Activated CD4-positive, alpha-beta T cell treated with anti-CD3 and anti-CD28 coated beads, Interleukin-10, Interleukin-2, amounts not matched to agents 100 ng/mL and 50 ng/mL, durations not matched to agents 16 hours and 8 hours (primary cell): ENCODE data around the gene DUSP28.
"Not testable (repeated sequence)": the region's sequence is repeated elsewhere in the genome, so short reads cannot be mapped to it uniquely, and the experiment has no call there.

Source experiments
- DNase-seq: peaks from one replicate; pipeline ENCODE4 v3.0.0-alpha.2; 2020

Gene DUSP28, protein sequence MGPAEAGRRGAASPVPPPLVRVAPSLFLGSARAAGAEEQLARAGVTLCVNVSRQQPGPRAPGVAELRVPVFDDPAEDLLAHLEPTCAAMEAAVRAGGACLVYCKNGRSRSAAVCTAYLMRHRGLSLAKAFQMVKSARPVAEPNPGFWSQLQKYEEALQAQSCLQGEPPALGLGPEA

DNA sequence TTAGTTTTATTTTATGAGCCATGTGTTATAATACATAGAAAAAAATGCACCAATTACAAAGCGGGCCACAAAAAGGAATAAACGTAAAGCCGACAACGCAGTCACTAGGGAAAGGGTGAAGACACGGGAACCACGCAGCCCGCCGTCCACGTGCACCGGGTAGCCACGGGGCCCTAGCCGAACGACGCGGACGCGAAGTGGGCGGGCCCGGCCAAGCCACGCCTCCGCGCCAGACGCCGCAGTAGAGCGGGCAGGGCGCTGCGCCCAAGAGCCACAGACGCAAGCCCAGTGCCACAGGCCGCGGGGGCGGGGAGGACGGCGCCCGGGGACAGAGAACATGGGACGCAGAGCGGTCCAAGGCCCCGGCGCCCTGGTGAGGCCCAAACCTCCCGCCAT lies at the start of gene DUSP28:
Gene DUSP28 (plus strand): TSS at position 274 of the 396 bp plus-strand sequence. CDS start 328 bp downstream, outside the sequence.
- peak; percentile 95 for DNase-seq

DNA sequence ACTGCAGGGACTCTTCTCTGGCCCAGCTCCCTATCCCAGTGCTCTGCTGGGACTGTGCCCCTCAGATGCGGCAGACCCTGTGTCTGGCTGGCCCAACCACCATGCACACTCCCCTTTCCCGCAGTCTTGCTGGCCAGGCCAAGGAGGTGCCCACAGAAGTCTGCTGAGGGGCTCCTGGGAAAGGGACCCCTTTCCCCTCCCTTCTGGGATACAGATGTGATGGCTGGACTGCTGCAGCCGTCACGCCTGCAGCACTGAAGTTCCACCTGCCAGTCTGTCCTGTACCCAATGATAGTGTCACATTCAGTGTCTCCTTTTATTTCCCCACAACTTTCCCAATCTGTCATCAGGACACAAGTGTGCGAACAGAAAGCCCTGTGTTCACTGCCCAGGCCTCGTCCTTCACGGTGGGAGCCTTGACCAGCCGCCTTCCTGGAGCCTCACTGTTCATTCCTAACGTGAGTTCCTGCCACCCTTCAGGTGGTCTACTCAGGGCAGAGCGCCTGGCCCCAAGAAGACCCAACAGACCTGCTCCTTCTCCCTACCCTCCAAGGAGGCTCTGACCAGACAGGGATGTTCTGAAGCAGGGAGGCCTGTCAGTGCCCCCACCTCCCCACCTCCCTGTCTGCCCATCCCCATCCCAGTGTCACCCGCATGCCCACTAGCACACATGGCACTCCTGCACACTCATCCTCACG lies 49.5 kb upstream of the DUSP28 start:
- DNase-seq: no peak

DNA sequence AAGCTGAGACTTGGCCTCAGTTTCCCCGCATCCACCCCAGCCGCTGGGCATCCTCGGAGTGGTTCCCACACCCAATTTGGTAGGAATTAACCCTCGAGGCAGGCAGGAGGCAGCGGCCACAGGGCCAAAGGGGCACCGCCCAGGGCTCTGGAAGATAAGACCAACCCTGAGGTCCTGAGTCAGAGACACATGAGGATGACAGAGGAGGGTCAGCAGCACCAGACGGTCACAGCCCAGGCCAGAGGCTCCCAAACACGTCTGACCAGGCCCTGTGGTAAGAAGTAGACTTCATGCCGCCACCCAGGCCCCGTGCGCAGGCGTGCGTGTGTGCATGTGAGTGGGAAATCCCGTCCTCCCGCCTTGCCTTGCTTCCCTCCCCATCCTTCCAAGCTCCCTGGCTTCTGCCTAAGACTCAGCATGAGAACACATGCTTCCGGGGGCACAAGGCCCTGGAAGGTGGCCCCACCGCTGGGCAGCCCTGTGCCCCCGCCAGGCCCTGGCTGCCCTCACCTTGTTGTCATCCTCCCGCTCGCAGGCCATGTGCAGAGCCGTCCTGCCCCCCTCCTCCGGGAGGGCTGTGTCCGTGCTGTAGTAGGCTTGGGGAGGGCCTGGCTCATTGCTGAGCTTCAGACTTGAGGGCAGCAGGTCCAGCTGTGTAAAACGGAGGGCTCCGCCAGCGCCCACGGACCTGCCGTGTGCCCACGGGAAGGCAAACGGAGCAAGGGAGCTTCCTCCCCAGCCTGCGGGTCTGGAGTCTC lies 48.6 kb upstream of the DUSP28 start:
- DNase-seq: no peak

DNA sequence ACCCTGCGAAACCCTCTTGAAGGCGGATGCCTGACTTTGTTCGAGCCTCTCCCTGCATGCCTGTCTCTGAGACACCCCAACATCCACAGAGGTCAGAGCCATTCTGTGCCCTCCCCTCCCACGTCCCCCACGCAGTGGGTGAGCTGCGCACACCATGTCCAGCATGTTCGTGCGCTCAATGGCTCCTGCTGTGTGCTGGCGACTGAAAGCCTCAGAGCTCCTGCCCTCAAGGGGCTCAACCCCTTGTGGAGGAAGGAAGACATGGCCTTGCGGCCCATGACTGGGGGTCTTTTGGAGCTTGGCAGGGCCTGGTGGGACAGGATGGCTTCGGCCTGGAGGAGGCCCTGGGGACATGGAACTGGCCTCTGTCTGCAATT lies 48.1 kb upstream of the DUSP28 start:
- no peak for DNase-seq

DNA sequence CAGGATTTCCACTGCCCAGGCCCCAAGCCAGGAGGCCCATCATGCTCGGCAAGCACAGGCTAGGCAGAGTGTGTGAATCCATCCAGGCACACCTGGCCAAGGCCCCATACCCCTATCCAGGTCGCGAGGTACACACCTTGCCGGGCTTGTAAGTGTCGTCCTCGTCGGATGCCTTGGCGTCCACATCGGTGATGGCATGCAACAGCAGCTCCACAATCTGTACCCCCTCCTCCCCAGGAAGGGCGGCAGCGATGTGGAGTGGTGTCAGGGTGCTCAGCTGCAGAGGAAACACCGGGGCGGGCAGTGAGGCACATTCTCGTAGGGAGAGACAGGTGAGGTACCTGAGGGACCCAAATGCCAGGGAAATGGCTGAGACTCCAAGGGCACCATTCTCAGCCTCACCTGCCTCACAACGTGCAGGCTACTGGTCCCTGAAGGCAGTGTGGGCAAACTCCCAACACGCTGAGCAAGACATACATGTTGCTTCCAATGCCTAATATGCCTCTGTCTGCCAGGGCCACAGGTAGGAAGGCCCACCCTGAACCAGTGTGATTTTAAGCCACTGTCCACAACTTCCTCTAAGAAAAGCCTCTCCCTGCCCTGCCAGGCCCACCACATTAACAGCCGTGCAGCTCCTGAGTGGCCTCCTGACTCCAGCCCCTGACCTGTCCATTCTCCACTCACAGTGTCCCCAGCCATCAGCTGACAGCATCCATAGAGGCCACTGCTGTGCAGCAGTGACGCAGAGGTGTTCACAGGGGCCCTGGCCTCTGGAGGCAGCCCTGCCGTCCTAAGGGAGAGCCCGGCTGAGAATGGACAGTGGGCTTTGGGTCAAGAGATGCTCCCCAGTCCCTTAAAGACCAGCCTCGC lies 47.3 kb upstream of the DUSP28 start:
- no peak for DNase-seq

DNA sequence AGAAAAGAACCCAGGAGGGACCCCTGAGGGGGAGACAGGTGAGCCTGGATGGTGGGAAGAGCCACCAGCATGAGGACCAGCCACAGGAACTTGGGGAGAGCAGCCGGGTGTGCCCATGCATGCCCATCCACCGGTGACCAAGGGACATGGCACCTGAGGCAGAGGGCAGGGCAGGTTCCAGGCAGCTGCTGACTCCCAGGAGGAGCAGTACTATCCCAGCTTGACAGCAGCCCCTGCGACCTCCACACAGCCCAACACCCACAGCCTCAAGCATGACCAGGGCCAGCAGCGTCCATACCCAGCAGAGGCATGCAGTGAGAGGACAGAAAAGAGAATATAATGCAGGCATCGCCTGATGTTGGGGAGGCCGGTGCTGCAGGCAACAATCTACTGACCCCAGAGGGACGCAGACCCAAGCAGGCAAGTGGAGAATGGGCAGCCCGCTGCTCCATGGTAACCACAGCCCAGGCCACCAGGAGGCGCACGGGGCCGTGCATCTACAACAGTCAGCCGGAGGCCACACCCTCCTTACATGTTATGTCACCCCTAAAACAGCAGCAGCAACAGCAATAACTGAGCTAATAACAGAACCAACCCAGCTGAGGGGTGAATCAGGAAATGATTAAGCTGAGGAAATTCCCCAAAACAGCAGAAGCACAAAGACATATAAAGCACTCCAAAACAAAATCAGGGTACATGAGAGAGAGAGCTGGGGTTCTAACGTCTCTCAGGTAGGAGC lies 46.4 kb upstream of the DUSP28 start:
- peak; percentile 91 for DNase-seq

DNA sequence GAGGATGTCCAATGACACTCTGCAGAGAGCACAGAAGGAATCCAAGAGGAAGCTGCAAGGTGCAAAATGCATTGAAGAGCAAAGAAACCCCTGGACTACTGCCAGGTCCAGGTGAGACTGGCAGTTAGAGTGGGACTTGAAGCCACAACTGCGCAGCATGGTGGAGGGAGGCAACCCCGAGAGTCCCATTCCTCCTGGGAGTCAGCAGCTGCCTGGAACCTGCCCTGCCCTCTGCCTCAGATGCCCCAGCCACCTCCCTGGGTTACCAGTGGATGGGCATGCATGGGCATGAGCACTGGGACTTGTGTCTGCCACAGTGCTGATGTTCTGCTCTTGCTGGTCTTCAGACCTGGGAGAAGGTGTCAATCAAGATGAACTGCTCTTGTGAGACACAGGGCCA lies 45.5 kb upstream of the DUSP28 start:
- DNase-seq: no peak

DNA sequence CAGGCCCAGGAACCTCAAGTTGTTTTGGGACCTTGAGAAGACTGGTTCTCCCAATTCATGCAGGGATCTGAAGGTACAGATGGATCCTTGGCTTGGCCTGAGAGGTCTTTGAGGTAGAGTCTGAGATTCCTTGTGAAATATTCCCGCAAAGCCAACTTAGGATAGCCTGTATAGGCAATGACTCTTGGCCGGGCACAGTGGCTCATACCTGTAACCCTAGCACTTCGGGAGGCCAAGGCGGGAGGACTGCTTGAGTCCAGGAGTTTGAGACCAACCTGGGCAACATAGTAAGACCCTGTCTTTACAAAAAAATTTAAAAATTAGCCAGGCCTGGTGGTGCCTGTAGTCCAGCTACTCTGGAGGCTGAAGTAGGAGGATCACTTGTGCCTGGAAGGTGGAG lies 42.8 kb upstream of the DUSP28 start:
- no peak for DNase-seq

DNA sequence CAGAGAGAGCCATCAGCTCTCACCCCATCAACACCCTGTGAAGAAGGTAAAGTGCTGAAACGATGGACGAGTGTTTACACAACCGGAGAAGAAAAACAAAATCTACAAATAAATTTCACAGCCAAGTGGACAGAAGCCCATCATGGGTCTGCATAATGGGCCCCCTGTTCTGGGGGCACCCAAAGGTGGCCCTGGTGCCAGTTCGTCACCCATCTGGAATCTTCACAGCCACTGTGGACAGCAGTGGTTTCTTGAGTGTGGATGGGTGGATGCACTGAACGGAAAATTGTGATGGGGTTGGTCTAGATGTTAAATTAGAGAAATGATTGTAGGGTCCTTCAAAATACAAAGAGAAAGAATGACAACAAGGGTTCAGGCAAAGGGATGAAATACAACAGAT lies 41.2 kb upstream of the DUSP28 start:
- no peak for DNase-seq

DNA sequence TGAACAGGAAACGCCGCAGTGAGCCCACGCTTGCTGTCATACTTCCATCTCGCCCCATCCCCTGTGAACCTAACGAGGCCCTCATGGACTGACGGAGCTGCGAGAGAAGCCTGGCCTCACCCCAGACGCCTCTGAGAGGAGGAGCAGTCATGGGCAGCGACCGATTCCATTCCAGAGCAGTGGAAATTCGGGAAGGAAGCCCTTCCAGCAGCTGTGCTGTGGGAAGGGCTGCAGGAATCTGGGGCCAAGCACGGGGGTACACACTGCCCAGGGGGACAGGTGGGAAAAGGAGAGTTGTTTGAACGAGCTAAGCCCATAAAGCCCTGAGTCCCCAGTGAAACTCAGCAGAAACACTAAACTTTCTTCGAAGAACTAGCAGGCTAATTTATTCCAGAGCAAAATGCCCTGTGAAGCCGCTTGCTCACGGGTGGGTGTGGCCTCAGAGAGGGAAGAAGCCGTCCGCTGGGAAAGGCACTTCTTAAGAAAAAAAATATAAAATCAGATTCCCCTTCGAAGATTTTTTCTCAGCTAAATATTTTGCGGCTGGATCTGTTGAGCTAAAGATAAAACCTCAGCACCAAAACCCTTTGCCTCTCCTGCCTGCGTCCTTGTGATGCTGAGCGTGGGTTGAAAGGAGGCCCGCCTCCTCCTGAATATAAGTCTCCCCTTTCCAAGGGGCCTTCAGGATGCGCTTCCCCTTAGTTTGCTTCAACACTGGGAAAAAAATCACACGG lies 40.6 kb upstream of the DUSP28 start:
- DNase-seq: no peak

DNA sequence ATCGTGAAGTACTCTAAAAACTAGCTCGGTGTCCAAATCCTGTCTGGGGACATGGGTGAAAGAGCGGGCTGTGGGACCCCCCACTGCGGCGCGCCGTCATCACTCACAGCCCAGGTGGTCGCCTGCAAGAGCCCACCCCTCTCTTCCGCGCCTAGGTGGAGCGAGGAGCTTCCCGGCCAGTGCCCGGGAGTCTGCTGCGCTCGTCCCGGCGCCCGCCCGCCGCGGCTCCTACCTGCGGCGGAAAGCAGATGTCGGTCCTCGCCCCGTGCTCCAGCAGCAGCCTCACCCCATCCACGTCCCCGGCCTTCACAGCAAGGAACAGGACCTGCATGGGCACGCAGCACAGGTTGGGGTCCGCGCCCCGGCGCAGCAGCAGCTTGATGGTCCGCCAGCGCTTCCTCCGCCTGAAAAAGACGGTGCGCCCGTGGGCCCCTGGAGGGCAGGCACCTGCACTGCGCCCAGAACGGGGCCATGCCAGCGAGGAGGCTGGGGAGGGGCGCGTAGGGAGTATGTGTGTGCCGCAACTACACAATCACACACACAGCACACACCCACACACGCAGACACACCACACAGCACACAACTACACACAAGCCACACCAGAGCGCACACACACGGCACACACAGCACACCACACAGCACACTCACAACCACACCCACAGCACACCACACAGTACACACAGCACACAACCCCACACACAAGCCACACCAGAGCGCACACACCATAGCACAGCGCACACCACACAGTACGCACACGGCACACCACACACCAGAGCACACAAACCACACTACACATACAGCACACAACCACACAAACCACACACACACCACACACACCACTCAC lies 39.8 kb upstream of the DUSP28 start:
- no peak for DNase-seq

DNA sequence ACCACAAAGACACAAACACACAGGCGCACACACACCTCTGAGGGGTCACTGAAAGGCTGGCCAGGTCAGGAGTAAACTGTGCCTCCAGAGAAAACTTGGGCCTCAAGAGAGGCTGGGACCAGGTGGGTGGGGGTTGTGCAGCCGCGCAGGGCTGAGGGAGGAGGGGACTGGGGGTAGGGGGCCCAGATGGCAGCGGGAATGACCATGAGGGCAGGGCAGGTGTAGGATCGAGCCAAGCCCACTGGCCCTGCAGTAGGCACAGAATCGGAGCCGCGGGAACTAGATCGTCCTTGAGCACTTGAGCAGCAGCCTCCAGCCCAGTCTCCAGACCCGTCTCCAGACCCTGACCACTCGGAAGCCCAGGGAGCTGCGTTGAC lies 39.2 kb upstream of the DUSP28 start:
- DNase-seq: no peak

DNA sequence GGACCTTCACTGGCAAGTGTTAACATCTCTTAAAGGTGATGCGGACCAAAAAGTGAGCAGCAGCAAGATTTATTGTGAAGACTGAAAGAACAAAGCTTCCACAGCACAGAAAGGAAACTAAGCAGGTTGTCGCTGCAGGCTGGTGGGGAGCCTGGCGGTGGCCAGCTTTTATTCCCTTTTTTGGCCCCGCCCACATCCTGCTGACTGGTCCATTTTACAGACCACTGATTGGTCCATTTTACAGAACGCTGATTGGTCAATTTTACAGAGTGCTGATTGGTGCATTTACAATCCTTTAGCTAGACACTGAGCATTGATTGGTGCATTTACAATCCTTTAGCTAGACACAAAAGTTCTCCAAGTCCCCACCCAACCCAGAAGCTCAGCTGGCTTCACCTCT lies 38.3 kb upstream of the DUSP28 start:
- DNase-seq: not testable (repeated sequence)

DNA sequence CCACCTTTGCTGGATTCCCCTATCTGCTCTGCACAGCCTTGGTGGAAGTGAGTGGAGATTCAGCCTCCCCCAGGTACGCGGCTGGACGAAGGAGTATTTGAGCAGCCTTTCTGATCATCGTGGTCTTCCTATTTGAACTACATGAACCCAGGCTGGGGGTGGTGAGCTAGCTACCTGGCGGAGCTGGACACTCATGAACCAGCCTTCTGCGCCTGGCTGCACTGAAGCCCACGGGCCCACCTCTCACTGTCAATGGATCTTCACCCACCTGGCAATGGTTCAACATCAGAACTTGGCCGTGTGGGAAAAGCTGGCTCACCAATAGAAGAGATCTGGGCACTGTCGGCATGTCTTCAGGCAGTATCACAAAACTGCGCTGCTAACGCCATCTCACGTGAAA lies 37.8 kb upstream of the DUSP28 start:
- DNase-seq: no peak

DNA sequence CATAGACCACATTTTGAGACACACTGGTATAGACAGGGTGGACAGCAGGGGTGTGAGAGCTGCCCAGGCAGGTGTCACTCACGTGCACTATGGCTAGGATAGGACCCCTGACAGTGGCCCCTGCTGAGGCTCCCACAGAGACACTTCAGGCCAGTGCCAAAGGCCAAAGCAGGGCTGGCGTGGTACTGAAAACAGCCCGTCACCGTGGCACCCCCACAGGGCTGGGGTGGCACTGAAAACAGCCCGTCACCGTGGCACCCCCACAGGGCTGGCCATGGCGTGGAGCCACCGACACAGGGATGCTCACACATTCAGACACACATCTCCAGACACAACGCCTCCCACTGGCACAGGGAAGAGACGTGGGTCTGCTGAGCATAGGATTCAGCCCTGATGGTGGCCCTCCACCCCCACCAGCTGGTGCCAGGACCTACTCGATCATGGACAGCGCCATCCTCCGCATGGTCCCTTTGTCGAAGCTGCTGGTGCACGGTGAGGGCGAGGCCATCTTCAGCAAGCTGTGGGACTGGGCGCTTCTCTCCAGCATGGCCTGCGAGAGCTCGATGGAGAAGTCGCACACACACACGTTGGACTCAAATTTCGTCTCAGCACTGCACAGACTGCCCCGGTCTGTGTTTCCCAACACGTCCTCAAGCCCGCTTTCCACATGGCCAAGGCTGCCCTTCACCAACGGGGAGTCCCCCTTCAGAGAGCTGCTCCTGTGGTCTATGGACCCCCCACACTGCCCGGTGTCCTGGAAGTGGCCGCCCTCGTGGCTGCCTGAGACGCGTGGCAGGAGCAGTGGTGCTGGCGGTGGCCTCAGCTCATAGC lies 36.5 kb upstream of the DUSP28 start:
- DNase-seq: no peak

DNA sequence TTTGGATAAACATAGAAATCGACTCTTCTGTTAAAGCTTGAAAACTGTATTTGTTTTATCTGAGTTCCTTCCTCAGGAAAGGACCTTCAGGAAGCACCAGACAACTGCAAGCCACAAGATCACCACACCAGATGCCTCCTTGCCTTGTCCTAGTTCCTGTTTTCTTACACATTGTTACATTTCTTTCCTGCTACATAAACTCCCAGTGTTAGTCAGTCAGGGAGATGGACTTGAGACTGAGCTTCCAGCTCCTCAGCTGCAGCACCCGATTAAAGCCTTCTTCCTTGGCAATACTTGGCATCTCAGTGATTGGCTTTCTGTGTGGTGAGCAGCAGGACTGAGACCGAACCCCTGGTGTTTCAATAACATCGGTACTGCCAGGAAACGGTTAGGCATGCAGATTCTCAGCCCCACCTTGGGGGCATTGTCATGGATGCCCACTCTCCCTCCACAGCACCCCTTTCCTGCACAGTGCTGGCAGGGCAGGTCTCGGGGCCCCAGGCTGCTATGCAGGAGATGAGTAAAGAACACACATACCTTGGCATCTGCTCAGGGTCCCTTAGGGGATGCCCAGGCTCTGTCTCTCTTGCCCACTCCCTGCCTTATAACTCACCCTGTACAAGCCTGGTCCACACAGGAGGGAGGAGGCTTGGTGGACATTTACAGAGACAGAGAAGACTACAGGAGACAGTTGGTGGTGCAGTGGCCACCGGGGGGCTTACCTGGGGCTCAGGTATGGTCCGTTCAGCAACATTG lies 35.0 kb upstream of the DUSP28 start:
- DNase-seq: no peak

DNA sequence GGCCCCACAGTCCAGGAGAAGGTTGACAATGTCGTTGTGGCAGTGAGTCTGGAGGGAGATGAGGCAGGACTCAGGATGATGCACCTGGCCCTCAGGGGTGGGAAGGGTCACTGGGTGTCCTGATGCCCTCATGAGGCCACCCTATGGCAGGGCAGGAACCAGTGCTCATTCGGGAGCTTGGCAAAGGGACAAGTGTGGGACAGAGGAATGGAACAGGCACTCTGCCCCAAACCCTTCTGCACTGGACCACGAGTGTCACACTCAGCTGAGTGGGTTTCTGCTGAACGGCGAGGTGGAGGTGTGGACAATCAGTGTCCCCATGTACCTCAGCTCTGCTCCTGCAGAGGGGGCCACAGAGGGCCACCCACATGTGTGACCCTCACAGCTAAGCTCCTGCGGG lies 34.4 kb upstream of the DUSP28 start:
- no peak for DNase-seq

DNA sequence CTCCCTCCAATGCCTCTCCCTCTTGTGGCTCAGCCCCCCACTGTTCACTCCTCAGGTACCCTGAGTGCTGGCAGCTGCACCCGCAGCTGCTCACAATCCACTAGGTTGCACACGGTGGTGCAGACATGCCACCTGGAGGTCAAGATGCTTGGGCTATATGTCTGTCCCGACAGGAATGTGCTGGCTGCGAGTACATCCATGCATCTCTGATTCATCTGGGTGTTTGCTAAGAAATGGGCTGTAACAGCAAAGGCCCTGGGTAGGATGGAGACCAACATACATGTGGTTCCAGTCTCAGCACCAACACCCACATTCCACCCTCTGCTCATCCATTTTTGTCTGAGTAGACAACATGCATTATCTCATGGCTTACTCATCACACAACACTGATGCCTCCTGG lies 33.6 kb upstream of the DUSP28 start:
- DNase-seq: no peak

DNA sequence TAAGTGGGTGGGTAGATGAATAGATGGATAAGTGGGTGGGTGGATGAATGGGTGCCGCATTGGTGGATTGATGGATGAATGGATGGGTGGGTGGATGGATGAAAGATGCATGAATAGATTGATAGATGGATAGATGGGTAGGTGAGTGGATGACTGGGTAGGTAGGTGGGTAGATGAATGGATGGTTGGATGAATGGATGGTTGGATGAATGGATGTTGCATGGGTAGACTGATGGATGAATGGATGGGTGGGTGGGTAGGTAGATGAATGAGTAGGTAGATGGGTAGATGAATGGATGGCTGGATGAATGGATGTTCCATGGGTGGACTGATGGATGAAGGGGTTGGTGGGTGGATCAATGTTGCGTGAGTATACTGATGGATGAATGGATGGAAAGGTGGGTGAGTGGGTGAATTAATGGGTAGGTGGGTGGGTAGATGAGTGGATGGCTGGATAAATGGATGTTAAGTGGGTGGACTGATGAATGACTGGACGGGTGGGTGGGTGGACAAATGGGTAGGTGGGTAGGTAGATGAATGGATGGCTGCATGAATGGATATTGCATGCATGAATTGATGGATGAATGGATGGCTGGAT lies 32.9 kb upstream of the DUSP28 start:
- no peak for DNase-seq
